Tibial nerve (tissue), 4 donors: ENCODE results near the gene KANK2.

Source experiments
- EP300 ChIP-seq, 2 donors: sonication (generic); formaldehyde crosslinking; IDR thresholded peaks; one replicate each; pipeline ENCODE4 v1.6.1; 2017; ENCODE audit warnings: antibody characterized with exemption in 2 of 2, mild to moderate bottlenecking in 1 of 2
- POLR2A ChIP-seq, 2 donors: fragments of 450-650 bp; IDR thresholded peaks; one replicate each; pipeline ENCODE4 v1.6.1; 2017; ENCODE audit warnings: antibody characterized with exemption in 2 of 2, mild to moderate bottlenecking in 2 of 2, moderate library complexity in 2 of 2
- TF ChIP-seq, protein P1 (sequence below), 5 experiments: fragments of 200-600 bp in 3 of 5; fragments of 450-650 bp in 2 of 5; sonication (generic) in 3 of 5; IDR thresholded peaks; one replicate each; pipeline ENCODE4 v1.5.1; 2016 to 2019; ENCODE audit warnings: antibody characterized with exemption in 5 of 5, mild to moderate bottlenecking in 3 of 5, moderate library complexity in 2 of 5

DNA sequence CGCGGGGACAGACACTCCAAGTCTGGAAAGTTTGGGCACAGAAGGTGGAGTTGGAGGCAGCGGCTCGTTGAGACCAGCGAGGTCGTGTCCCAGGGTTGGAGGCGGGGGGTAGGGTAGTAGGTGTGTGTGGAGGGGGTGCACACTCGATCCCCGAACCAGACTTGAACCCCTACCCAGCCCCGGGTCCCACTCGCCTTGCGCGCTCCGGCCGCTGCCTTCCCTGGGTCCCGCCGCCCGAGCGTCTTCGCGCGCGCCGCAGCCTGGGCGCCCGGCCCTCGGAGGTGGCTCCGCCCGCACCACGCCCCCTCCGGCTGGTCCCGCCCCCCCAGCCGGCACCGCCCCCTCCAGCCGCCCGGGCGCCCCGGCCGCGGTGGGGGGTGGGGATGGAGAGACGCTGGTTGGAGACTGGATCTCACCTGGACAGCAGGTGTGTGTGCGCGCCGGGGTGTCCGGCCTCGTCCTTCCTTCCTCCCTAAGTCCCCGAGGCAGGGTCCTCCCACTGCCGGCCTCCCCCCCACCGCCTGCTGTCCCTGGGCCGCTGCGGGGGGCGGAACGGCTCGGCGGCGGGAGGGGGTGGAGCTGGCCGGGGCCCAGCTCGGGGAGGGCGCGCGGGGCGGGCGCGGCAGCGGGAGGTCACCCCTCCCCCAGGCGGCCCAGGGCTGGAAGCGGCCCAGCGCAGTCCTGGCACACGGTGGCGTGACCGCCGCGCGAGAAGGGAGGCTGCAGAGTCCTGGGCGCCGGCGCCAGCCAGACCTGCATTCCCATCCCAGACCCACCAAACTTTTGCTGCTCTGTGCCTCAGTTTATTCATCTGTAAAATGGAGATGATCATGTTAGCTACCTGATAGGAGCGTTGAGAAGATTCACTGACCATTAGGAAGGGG is at the start of gene KANK2:
- TF ChIP-seq, protein P1, sequence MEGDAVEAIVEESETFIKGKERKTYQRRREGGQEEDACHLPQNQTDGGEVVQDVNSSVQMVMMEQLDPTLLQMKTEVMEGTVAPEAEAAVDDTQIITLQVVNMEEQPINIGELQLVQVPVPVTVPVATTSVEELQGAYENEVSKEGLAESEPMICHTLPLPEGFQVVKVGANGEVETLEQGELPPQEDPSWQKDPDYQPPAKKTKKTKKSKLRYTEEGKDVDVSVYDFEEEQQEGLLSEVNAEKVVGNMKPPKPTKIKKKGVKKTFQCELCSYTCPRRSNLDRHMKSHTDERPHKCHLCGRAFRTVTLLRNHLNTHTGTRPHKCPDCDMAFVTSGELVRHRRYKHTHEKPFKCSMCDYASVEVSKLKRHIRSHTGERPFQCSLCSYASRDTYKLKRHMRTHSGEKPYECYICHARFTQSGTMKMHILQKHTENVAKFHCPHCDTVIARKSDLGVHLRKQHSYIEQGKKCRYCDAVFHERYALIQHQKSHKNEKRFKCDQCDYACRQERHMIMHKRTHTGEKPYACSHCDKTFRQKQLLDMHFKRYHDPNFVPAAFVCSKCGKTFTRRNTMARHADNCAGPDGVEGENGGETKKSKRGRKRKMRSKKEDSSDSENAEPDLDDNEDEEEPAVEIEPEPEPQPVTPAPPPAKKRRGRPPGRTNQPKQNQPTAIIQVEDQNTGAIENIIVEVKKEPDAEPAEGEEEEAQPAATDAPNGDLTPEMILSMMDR (IDR thresholded peaks at IDR 0.05) = peak in 2 of 5 experiments; percentile 18 to 39
- peak; percentile 71 to 88 for TF ChIP-seq POLR2A (IDR thresholded peaks at IDR 0.05)
- peak in 1 of 2 donors; percentile 62 for TF ChIP-seq EP300 (IDR thresholded peaks at IDR 0.05)
